ENCODE measurements around the gene CRIM1.
A peak's percentile ranks its signal among the peaks of the same experiment; 100 is the strongest.
"Not testable (repeated sequence)": the region's sequence is repeated elsewhere in the genome, so short reads cannot be mapped to it uniquely, and the experiment has no call there.

The CRIM1 gene

GRCh38 chr2:36355151-36355889, at the start of gene CRIM1:
Gene CRIM1 (plus strand): TSS chr2:36355778. CDS start chr2:36356293, 515 bp downstream.
- FAIRE-seq: no peak

- FAIRE-seq: no peak
These were observed 48.1 kb upstream of the CRIM1 start for GRCh38 chr2:36307441-36307840.

GRCh38 chr2:36310444-36310843, 45.1 kb upstream of the CRIM1 start:
- not testable (repeated sequence) for FAIRE-seq

GRCh38 chr2:36318547-36318946, 37.0 kb upstream of the CRIM1 start:
- no peak for FAIRE-seq

- peak; percentile 92 for FAIRE-seq
These were observed 33.5 kb upstream of the CRIM1 start for GRCh38 chr2:36322108-36322507.

GRCh38 chr2:36326286-36326685, 29.3 kb upstream of the CRIM1 start:
- FAIRE-seq: no peak

GRCh38 chr2:36329251-36329650, 26.3 kb upstream of the CRIM1 start:
- no peak for FAIRE-seq

GRCh38 chr2:36329746-36330472, 25.7 kb upstream of the CRIM1 start:
- FAIRE-seq: no peak

- no peak for FAIRE-seq
These were observed 24.8 kb upstream of the CRIM1 start for GRCh38 chr2:36330473-36331395.

- FAIRE-seq: no peak
These were observed 22.1 kb upstream of the CRIM1 start for GRCh38 chr2:36333350-36334012.

- no peak for FAIRE-seq
These were observed 20.0 kb upstream of the CRIM1 start for GRCh38 chr2:36335597-36335996.

GRCh38 chr2:36336321-36336720, 19.3 kb upstream of the CRIM1 start:
- FAIRE-seq: no peak

GRCh38 chr2:36337354-36337753, 18.2 kb upstream of the CRIM1 start:
- no peak for FAIRE-seq

- no peak for FAIRE-seq
These were observed 17.3 kb upstream of the CRIM1 start for GRCh38 chr2:36338124-36338826.

GRCh38 chr2:36338827-36339145, 16.8 kb upstream of the CRIM1 start:
- FAIRE-seq: no peak

- FAIRE-seq: no peak
These were observed 15.9 kb upstream of the CRIM1 start for GRCh38 chr2:36339607-36340218.

GRCh38 chr2:36343606-36344005, 12.0 kb upstream of the CRIM1 start:
- FAIRE-seq: no peak

- FAIRE-seq: no peak
These were observed 6.9 kb upstream of the CRIM1 start for GRCh38 chr2:36348721-36349120.

- FAIRE-seq: no peak
These were observed 4.3 kb upstream of the CRIM1 start for GRCh38 chr2:36351291-36351690.

GRCh38 chr2:36351736-36352349, 3.7 kb upstream of the CRIM1 start:
- FAIRE-seq: peak; percentile 85

GRCh38 chr2:36352701-36353100, 2.9 kb upstream of the CRIM1 start:
- no peak for FAIRE-seq
